Embryonic facial prominence (tissue), 1 donor: ENCODE results near the gene CLPTM1L.
"Not testable (repeated sequence)": the region's sequence is repeated elsewhere in the genome, so short reads cannot be mapped to it uniquely, and the experiment has no call there.

Source experiments
- DNase-seq: peaks from one replicate; pipeline ENCODE4 v3.0.0-alpha.2; 2016; ENCODE audit errors: extremely low spot score

The CLPTM1L gene

GRCh38 chr5:1380011-1380817, 35.3 kb upstream of the CLPTM1L start:
- no peak for DNase-seq

DNA sequence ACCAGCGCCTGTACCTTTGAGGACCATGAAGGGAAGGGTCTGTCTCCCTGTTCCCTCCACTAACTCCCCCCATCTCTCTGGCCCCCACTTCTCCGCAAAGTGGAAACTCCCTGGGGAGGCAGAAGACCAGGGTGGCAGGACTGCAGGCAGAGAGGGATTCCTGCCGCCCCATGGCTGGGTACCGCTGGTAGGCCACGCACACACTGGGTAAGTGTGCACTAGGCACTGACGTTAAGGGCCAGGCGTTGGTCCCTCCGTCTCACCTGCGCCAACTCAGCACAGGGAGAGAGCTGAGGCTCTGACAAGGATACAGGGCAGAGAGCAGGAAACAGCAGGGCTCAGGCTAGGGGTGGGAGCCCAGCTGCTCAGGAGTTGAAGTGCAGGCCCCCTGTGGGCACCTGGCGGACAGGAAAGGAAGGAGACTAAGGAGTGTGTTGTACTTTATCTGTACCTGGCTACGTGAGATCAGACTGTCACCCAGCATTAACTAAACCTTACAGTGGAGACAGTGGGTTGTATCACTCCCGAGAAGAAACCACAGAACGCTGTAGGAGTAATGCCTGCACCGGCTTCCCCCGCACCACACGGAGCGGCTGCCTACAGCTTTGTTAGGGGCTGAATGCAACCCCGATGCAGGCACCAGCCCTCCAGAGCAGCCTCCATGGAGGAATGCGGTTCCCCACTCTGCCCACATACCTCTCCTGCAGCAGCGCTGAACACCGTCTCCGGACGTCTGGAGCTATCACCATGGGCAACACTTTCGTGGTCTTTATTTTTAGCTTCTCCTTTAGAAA, 34.2 kb upstream of the CLPTM1L start:
- no peak for DNase-seq

GRCh38 chr5:1378096-1378495, 33.2 kb upstream of the CLPTM1L start:
- DNase-seq: no peak

- no peak for DNase-seq
These were observed 32.1 kb upstream of the CLPTM1L start for GRCh38 chr5:1376981-1377380.

DNA sequence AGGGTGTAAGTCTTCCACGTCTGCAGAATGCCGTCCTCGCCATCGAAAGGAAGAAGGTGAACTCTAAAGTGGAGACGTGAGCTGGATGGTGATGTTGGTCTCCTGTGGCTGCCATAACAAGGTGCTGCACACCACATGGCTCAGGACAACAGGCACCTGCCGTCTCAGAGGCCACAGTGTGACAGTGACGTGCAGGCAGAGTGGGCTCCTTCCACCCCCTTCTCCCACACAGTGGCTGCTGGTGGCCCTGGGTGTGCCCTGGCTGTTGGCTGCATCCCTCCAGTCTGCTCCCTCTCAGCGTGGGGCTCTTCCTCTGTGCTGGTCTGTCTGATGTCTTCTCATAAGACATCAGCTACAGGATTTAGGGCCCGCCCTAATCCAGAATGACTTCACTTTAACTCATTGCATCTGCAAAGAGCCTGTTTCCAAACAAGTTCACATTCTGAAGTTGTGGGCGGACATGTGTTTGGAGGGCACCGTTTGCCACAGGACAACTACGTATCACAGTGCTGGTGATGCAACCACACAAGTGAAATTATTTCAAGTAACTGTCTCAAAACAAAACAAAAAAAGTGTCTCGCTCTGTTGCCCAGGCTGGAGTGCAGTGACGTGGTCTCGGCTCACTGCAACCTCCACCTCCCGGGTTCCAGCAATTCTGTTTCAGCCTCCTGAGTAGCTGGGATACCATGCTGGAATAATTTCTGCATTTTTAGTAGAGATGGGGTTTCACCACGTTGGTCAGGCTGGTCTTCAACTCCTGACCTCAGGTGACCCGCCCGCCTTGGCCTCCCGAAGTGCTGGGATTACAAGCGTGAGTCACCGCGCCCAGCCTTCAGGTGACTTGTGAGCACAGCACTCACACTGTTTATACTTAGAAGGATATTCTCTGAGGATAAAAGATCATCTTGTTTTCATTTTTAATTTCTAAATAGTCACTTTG, 31.2 kb upstream of the CLPTM1L start:
- no peak for DNase-seq

- DNase-seq: no peak
These were observed 29.8 kb upstream of the CLPTM1L start for GRCh38 chr5:1374679-1375055.

GRCh38 chr5:1374030-1374678, 29.3 kb upstream of the CLPTM1L start:
- DNase-seq: no peak

- not testable (repeated sequence) for DNase-seq
These were observed 27.1 kb upstream of the CLPTM1L start for GRCh38 chr5:1371972-1372342.

GRCh38 chr5:1371218-1371971, 26.5 kb upstream of the CLPTM1L start:
- DNase-seq: no peak

GRCh38 chr5:1370006-1370405, 25.1 kb upstream of the CLPTM1L start:
- DNase-seq: no peak

DNA sequence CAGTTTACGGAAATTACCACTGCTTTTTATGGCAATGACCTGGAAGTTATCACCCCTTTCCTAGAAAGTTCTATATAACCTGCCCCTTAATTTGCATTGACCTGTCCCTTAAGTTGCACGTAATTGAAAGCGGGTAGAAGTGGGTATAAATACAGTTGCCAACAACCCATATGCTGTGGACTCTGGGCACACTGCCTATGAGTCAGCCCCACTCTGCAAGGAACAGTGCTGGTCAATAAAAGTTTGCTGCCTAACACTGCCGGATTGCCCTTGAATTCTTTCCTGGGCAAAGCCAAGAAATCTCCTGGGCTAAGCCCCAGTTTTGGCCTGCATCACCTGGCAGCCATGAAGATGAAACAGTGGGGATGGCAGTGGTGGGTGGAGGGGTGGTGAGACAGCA, 23.9 kb upstream of the CLPTM1L start:
- no peak for DNase-seq

DNA sequence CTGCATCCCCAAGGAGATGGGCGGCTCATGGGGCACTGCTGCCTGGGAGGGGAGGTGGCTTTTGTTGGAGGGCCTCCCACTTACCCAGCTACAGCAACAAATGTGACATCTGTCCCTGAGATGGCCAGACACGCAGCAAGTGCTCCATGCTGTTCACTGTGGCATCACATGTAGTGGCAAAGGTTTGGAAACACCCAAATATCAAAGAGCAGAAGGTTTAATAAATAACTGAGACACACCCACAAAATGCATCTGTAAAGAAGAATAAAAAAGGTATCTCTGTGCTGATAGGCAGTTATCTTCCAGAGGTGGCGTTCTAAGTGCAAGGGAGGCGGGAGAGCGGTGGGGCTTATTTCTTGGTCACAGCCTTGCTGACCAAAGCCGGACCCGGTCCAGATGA, 23.3 kb upstream of the CLPTM1L start:
- no peak for DNase-seq

DNA sequence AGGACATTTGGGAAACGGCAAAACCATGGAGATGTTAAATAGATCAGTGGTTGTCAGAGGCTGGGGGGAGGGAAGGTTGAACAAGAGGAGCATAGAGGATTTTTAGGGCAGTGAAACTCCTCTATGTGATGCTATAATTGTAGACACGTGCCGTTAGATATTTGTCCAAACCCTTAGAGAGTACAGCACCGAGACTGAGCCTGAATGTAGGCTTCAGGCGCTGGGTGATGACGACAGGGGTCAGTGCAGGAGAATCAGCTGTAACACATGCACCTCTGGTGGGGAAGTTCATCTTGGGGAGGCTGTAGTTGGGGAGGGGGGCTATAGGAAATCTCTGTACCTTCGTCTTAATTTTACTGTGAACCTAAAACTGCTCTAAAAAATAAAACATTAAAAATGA, 22.2 kb upstream of the CLPTM1L start:
- no peak for DNase-seq

DNA sequence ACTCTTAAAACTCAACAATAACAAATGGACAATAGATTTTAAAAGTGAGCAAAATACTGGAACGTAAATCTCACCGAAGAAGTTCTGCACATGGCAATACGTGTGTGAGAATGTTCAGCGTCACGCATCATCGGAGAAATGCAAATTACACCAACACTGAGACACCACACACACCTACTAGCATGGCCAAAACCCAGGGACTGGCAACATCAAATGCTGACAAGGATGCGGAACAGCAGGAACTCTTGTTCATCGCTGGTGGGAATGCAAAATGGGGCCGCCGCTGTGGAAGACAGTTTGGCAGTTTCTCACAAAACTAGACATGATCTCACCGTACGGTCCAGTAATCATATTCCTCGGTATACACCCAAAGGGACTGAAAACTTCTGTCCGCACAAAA, 21.6 kb upstream of the CLPTM1L start:
- DNase-seq: no peak

GRCh38 chr5:1364211-1364610, 19.3 kb upstream of the CLPTM1L start:
- no peak for DNase-seq

DNA sequence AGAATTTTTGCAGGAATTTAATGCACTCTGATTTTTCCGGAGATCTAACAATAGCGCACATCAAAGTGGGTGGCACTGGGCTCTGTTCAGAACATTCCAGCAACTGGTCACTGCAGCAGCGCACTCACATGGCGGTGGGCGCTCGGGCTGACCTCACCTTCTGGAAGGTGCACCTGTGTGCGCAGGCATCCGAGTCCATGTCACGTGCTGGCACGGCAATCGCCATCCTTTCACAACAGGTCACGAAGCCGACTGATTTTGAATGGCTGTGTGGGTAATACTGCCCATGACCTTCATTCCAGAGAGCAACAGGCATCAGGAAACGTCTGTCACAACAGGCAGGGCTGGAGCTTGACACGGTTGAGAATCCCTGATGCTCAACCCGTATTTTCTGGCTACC, 18.7 kb upstream of the CLPTM1L start:
- no peak for DNase-seq

- no peak for DNase-seq
These were observed 18.3 kb upstream of the CLPTM1L start for GRCh38 chr5:1363160-1363559.

- DNase-seq: no peak
These were observed 17.5 kb upstream of the CLPTM1L start for GRCh38 chr5:1362242-1363015.

GRCh38 chr5:1360861-1361260, 16.0 kb upstream of the CLPTM1L start:
- no peak for DNase-seq

DNA sequence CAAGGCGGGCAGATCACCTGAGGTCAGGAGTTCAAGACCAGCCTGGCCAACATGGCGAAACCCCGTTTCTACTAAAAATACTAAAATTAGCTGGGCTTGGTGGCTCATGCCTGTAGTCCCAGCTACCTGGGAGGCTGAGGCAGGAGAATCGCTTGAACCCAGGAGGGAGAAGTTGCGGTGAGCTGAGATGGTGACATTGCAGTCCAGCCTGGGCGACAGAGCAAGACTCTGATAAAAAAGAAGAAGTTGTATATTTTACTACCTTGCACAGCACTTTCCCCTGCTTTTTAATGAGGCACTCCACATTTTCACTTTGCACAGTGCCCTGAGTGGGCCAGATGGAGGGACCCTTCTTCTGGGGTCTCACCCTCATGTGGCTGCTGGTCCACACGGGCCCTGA, 15.5 kb upstream of the CLPTM1L start:
- DNase-seq: not testable (repeated sequence)
